Gastrocnemius medialis (tissue), 4 donors: Measurements from ENCODE around the gene NTRK3. TPM values are rescaled to one million over a fixed set of nuclear protein-coding genes. Genes with fewer than 3 reads are reported as not detected.

Experiments
- ATAC-seq, 2 donors: fragments of 150-250 bp; one replicate each; pipeline ENCODE4 v1.9.1; 2016
- DNase-seq, 2 donors: peaks; one replicate each; pipeline ENCODE4 v3.0.0-alpha.2; 2019
- H3K27ac ChIP-seq, 4 donors: fragments of 200-600 bp; sonication (generic); 1 replicate in 1 of 4; 2 replicates in 3 of 4; pipeline ENCODE4 v1.5.1; 2016 to 2018; ENCODE audit warnings: mild to moderate bottlenecking in 2 of 4, moderate library complexity in 1 of 4
- H3K27me3 ChIP-seq, 3 donors: fragments of 200-600 bp; sonication (generic) in 2 of 3; 1 replicate in 1 of 3; 2 replicates in 2 of 3; pipeline versions ENCODE4 v1.5.1 to v1.6.0; 2016 to 2019; ENCODE audit warnings: mild to moderate bottlenecking in 1 of 3, moderate library complexity in 1 of 3
- H3K36me3 ChIP-seq, 2 donors: fragments of 200-600 bp; sonication (generic) in 1 of 2; one replicate each; pipeline ENCODE4 v1.5.1; 2017 to 2018
- H3K4me1 ChIP-seq, 2 donors: fragments of 200-600 bp; sonication (generic) in 1 of 2; one replicate each; pipeline ENCODE4 v1.5.1; 2016 to 2017; ENCODE audit warnings: mild to moderate bottlenecking in 2 of 2
- H3K4me3 ChIP-seq, 4 donors: fragments of 200-600 bp; sonication (generic) in 3 of 4; 1 replicate in 1 of 4; 2 replicates in 3 of 4; pipeline ENCODE4 v1.5.1; 2016 to 2019; ENCODE audit warnings: mild to moderate bottlenecking in 2 of 4
- H3K9me3 ChIP-seq, 3 donors: fragments of 200-600 bp; sonication (generic) in 2 of 3; 1 replicate in 1 of 3; 2 replicates in 2 of 3; pipeline ENCODE4 v1.5.1; 2016 to 2019
- POLR2A ChIP-seq, 2 donors: fragments of 450-650 bp; IDR thresholded peaks; one replicate each; pipeline ENCODE4 v1.6.1; 2017; ENCODE audit warnings: antibody characterized with exemption in 2 of 2, mild to moderate bottlenecking in 2 of 2, moderate library complexity in 2 of 2
- in situ Hi-C, 4 donors: fragments of 200-750 bp; cut with MboI; loops; one replicate each; pipeline versions ENCODE4 v1.15.0 to v1.8.0; 2017; ENCODE audit warnings: low sequenced_read_pairs in 4 of 4
- intact Hi-C: fragments of 100-400 bp; cut with DNase I; formaldehyde crosslinking; loops from one replicate; pipeline ENCODE4 v1.15.1; 2023; ENCODE audit warnings: low total_unique reads
- total RNA-seq, 4 donors: library from RNA; depleted of rRNA; stranded (reverse); fragments of >200 nt; gene quantifications; one replicate each; pipeline versions ENCODE4 v1.1.0 to v1.2.3, GENCODE V29; 2016
- TF ChIP-seq, protein P1 (sequence below), 5 experiments: fragments of 450-650 bp in 3 of 5; fragments of 200-600 bp in 2 of 5; sonication (generic) in 2 of 5; IDR thresholded peaks in 4 of 5; conservative IDR thresholded peaks in 1 of 5; 1 replicate in 4 of 5; 2 replicates in 1 of 5; pipeline ENCODE4 v1.5.1; 2016 to 2019; ENCODE audit warnings: antibody characterized with exemption in 5 of 5, mild to moderate bottlenecking in 3 of 5, moderate library complexity in 3 of 5

The NTRK3 gene
- total RNA-seq, 4 donors from 2014 or later: 0.61 to 2.7 (median 0.77) TPM

- in situ Hi-C loops (loop anchor here in 2 of 4 donors (10.0 to 25.0 kb wide), 3 partner anchors 1336 to 1639 kb away; no protein-coding TSS in a partner anchor), intact Hi-C loops (no loop called here)
- TF ChIP-seq, protein P1, sequence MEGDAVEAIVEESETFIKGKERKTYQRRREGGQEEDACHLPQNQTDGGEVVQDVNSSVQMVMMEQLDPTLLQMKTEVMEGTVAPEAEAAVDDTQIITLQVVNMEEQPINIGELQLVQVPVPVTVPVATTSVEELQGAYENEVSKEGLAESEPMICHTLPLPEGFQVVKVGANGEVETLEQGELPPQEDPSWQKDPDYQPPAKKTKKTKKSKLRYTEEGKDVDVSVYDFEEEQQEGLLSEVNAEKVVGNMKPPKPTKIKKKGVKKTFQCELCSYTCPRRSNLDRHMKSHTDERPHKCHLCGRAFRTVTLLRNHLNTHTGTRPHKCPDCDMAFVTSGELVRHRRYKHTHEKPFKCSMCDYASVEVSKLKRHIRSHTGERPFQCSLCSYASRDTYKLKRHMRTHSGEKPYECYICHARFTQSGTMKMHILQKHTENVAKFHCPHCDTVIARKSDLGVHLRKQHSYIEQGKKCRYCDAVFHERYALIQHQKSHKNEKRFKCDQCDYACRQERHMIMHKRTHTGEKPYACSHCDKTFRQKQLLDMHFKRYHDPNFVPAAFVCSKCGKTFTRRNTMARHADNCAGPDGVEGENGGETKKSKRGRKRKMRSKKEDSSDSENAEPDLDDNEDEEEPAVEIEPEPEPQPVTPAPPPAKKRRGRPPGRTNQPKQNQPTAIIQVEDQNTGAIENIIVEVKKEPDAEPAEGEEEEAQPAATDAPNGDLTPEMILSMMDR (IDR thresholded peaks at IDR 0.05 in 4 of 5, conservative IDR thresholded peaks at IDR 0.05 in 1 of 5): no peak
- TF ChIP-seq POLR2A (IDR thresholded peaks at IDR 0.05): no peak
- Histone ChIP-seq H3K36me3 (no peaks in the 10 kb centered on the region), H3K9me3 (no peaks in the 10 kb centered on the region), H3K4me3 (no peak overlapping the region), H3K27ac (no peak overlapping the region), H3K27me3 (peaks cover 29 to 35% (median 30%) of the 10 kb centered on the region in 3 donors), H3K4me1 (peaks cover 11 to 12% of the 10 kb centered on the region in 2 donors)
- DNase-seq (no peak), ATAC-seq (no peak)
Observed at GRCh38 chr15:88250826-88251225, 5.7 kb downstream of the NTRK3 start.

DNA sequence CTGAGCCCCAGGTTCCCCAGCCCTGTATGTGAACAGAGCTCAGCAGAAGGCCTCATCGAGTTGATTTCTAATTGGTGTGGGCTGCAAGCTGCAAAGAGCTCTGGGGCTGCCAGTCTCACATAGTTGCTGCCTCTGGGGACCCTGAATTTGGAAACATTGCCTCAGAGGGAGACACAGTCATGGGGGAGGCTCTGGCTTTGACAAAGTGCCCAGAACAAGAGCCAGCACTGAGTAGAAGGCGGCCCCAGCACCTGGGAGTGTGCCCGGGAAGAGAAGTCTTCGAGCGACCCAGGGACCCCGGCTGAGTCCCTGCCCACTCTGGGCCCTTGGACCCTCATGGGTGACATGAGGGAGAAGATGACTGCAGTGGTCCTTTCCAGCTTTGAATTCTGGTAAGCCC, 7.3 kb downstream of the NTRK3 start:
- Histone ChIP-seq H3K4me1 (peaks cover 4 to 6% of the 10 kb centered on the region in 2 donors), H3K36me3 (no peaks in the 10 kb centered on the region), H3K27ac (no peak overlapping the region), H3K9me3 (no peaks in the 10 kb centered on the region), H3K4me3 (no peak overlapping the region), H3K27me3 (peaks cover 15 to 22% (median 16%) of the 10 kb centered on the region in 3 donors)
- DNase-seq (no peak), ATAC-seq (no peak)
- TF ChIP-seq, protein P1 (IDR thresholded peaks at IDR 0.05 in 4 of 5, conservative IDR thresholded peaks at IDR 0.05 in 1 of 5): no peak
- no peak for TF ChIP-seq POLR2A (IDR thresholded peaks at IDR 0.05)
- in situ Hi-C loops (loop anchor here in 1 of 4 donors (25.0 kb wide), 2 partner anchors 437 to 587 kb away; no protein-coding TSS in a partner anchor), intact Hi-C loops (loop anchor here (5.0 to 10.0 kb wide), 3 partner anchors 78 to 1334 kb away; no protein-coding TSS in a partner anchor)

- H3K9me3 ChIP-seq: no peaks in the 10 kb centered on the region
Observed at GRCh38 chr15:88247914-88248313, 8.6 kb downstream of the NTRK3 start.

GRCh38 chr15:88246666-88247446, 9.7 kb downstream of the NTRK3 start:
- peak; percentile 41 to 59 for DNase-seq
- TF ChIP-seq, protein P1 (IDR thresholded peaks at IDR 0.05 in 4 of 5, conservative IDR thresholded peaks at IDR 0.05 in 1 of 5): peak; percentile 80 to 97 (median 90)
- TF ChIP-seq POLR2A (IDR thresholded peaks at IDR 0.05): no peak
- Histone ChIP-seq H3K27me3 (peaks cover 0 to 4% (median 0%) of the 10 kb centered on the region in 3 donors), H3K36me3 (no peaks in the 10 kb centered on the region), H3K9me3 (no peaks in the 10 kb centered on the region), H3K4me3 (no peak overlapping the region), H3K27ac (no peak overlapping the region), H3K4me1 (peaks cover 4 to 6% of the 10 kb centered on the region in 2 donors)
- intact Hi-C loops (loop anchor here (2.0 to 10.0 kb wide), 4 partner anchors 80 to 1622 kb away; no protein-coding TSS in a partner anchor), in situ Hi-C loops (loop anchor here in 1 of 4 donors (25.0 kb wide), 2 partner anchors 435 to 585 kb away; no protein-coding TSS in a partner anchor)
- peak; percentile 60 to 80 for ATAC-seq

More at GRCh38 chr15:88247914-88248313, 8.6 kb downstream of the NTRK3 start:
- H3K4me1 ChIP-seq: peaks cover 4 to 6% of the 10 kb centered on the region in 2 donors
- peaks cover 2 to 10% (median 8%) of the 10 kb centered on the region in 3 donors for H3K27me3 ChIP-seq
- in situ Hi-C loops (loop anchor here in 1 of 4 donors (25.0 kb wide), 2 partner anchors 436 to 586 kb away; no protein-coding TSS in a partner anchor), intact Hi-C loops (loop anchor here (2.0 to 10.0 kb wide), 4 partner anchors 79 to 1623 kb away; no protein-coding TSS in a partner anchor)
- no peak overlapping the region for H3K27ac ChIP-seq
- TF ChIP-seq, protein P1 (IDR thresholded peaks at IDR 0.05 in 4 of 5, conservative IDR thresholded peaks at IDR 0.05 in 1 of 5): no peak
- TF ChIP-seq POLR2A (IDR thresholded peaks at IDR 0.05): no peak
- no peaks in the 10 kb centered on the region for H3K36me3 ChIP-seq
- ATAC-seq (peak in 1 of 2 donors; percentile 25), DNase-seq (no peak)
- H3K4me3 ChIP-seq: no peak overlapping the region
